Measurements from ENCODE around the gene MNT. TPM values are rescaled to one million over a fixed set of nuclear protein-coding genes. Genes with fewer than 3 reads are reported as not detected.

The MNT gene
- polyA plus RNA-seq, 2 of the 4 experiments (the other 2 are of a cell fraction), result 4.5 to 25.9 TPM

DNA sequence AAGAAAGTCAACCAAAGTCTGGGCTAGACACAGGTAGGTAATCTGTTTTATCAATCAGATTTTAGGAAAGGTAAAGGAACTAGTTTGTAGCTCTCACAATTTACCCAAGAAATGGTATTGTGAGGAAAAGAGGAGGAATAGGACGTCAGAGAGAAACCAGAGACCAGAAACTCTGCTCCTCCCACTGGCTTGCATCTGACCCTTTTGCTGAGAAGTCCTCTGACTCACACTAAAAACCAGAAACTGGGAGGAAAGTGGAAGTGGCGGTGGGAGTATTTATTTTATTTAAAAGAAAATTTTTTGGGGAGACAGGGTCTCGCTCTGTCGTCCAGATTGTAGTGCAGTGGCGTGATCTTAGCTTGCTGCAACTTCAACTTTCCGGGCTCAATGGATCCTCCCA lies 38.0 kb upstream of the MNT start (continued):
- TF ChIP-seq, protein P1, sequence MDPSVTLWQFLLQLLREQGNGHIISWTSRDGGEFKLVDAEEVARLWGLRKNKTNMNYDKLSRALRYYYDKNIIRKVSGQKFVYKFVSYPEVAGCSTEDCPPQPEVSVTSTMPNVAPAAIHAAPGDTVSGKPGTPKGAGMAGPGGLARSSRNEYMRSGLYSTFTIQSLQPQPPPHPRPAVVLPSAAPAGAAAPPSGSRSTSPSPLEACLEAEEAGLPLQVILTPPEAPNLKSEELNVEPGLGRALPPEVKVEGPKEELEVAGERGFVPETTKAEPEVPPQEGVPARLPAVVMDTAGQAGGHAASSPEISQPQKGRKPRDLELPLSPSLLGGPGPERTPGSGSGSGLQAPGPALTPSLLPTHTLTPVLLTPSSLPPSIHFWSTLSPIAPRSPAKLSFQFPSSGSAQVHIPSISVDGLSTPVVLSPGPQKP (IDR thresholded peaks at IDR 0.05; ENCODE audit: low read depth, low read length), result no peak
- TF ChIP-seq EHF (CRISPR knock-in tag; IDR thresholded peaks at IDR 0.05), result no peak

DNA sequence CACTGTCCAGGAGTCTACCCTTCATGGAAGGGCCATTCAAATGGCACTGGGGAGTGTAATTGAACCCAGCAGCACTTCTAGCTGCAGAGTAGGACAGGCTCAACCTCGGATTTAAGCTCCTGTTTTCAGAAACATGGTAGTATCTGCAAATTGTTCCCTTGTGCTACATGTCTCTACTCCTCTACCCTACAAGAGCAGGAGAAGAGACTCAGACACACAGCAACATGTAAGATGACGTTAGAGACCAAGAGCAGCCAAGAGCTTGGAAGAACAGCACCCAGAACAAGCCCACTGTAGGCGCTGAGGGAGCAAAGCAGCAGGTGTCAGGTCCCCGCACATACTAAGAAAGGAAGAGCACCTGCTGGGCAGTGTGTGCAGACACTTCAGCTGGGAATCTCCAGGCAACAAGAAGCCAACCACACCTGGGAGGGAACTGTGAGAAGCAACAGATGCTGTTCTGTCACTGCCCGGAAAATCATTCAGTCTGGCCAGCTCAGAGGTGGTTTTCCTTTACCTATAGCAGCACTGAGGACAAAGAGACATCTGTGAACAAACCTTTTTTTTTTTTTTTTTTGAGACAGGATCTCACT lies 35.6 kb upstream of the MNT start:
- no peak for ATAC-seq
- WGBS (ENCODE audit: missing lambda C conversion rate), result 88% methylated on average over 5 of the region's 5 CpGs
- no peak for FAIRE-seq
- Histone ChIP-seq H3K4me2 (no peak overlapping the region), H3K9me3 (no peaks in the 10 kb centered on the region), H3K4me1 (peaks cover 3% of the 10 kb centered on the region; the same call in 2 of the 3 replicates), H3K27ac (no peak overlapping the region), H3K4me3 (no peak overlapping the region)
- no peak for DNase-seq (ENCODE audit: low read depth in 1 of 2, low spot score in 1 of 2)
- CTCF ChIA-PET, result interaction anchor here (0.5 to 9.6 kb wide), 7 partner anchors 14 to 112 kb away, joined by 3 to 98 read pairs (median 3); no protein-coding TSS in a partner anchor
- no peak for TF ChIP-seq GATA3 (IDR thresholded peaks at IDR 0.05; ENCODE audit: borderline replicate concordance)
- no peak for TF ChIP-seq CBX2 (IDR thresholded peaks at IDR 0.05; ENCODE audit: borderline replicate concordance, low read depth)
- POLR2A ChIA-PET, result no interaction called here

DNA sequence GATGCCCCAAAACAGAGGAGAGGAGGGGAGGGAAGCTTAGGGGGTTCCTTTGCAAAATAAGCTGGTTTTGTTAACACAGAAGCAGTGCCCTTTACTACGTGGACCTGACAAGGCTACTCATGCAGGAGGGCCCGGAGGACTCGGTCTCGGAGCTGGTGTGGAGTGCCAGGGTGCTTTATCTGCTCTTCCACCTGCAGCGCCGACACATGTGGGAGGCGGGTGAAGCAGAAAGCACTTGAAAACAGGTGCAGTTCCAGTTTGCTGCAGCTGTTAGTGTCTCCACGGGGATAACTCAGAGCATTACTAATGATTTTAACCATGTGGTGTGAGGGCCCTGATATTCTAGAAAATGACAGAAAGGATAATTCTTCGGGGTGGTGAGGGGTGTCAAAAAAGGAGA lies 35.0 kb upstream of the MNT start:
- FAIRE-seq, result no peak
- 91% methylated on average over 9 of the region's 9 CpGs for WGBS (ENCODE audit: missing lambda C conversion rate)
- H3K9me3 ChIP-seq, result no peaks in the 10 kb centered on the region
- DNase-seq (ENCODE audit: low read depth in 1 of 2, low spot score in 1 of 2), result no peak
- no peak overlapping the region for H3K4me2 ChIP-seq
- H3K4me3 ChIP-seq, result no peak overlapping the region
- no peaks in the 10 kb centered on the region for H3K4me1 ChIP-seq
- TF ChIP-seq FOSB (CRISPR knock-in tag; IDR thresholded peaks at IDR 0.05) (no peak), EHMT2 (IDR thresholded peaks at IDR 0.05; ENCODE audit: low read depth) (no peak), CBX8 (IDR thresholded peaks at IDR 0.05) (no peak), HEYL (CRISPR knock-in tag; IDR thresholded peaks at IDR 0.05) (no peak), ZFP36 (IDR thresholded peaks at IDR 0.05; ENCODE audit: borderline replicate concordance, partially characterized antibody) (no peak), RNF2 (IDR thresholded peaks at IDR 0.05; ENCODE audit: borderline replicate concordance, low read depth) (no peak), EHF (CRISPR knock-in tag; IDR thresholded peaks at IDR 0.05) (no peak), POLR2AphosphoS2 (conservative IDR thresholded peaks at IDR 0.05; ENCODE audit: low read length) (no peak), NPAS2 (CRISPR knock-in tag; IDR thresholded peaks at IDR 0.05; ENCODE audit: borderline replicate concordance) (no peak), ZSCAN20 (CRISPR knock-in tag; IDR thresholded peaks at IDR 0.05) (no peak), KDM1A (IDR thresholded peaks at IDR 0.05; ENCODE audit: low read depth) (no peak), HOXA7 (CRISPR knock-in tag; IDR thresholded peaks at IDR 0.05) (no peak)
- TF ChIP-seq, protein P2, sequence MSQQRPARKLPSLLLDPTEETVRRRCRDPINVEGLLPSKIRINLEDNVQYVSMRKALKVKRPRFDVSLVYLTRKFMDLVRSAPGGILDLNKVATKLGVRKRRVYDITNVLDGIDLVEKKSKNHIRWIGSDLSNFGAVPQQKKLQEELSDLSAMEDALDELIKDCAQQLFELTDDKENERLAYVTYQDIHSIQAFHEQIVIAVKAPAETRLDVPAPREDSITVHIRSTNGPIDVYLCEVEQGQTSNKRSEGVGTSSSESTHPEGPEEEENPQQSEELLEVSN (IDR thresholded peaks at IDR 0.05; ENCODE audit: borderline replicate concordance, low read depth), result no peak
- TF ChIP-seq, protein P3, sequence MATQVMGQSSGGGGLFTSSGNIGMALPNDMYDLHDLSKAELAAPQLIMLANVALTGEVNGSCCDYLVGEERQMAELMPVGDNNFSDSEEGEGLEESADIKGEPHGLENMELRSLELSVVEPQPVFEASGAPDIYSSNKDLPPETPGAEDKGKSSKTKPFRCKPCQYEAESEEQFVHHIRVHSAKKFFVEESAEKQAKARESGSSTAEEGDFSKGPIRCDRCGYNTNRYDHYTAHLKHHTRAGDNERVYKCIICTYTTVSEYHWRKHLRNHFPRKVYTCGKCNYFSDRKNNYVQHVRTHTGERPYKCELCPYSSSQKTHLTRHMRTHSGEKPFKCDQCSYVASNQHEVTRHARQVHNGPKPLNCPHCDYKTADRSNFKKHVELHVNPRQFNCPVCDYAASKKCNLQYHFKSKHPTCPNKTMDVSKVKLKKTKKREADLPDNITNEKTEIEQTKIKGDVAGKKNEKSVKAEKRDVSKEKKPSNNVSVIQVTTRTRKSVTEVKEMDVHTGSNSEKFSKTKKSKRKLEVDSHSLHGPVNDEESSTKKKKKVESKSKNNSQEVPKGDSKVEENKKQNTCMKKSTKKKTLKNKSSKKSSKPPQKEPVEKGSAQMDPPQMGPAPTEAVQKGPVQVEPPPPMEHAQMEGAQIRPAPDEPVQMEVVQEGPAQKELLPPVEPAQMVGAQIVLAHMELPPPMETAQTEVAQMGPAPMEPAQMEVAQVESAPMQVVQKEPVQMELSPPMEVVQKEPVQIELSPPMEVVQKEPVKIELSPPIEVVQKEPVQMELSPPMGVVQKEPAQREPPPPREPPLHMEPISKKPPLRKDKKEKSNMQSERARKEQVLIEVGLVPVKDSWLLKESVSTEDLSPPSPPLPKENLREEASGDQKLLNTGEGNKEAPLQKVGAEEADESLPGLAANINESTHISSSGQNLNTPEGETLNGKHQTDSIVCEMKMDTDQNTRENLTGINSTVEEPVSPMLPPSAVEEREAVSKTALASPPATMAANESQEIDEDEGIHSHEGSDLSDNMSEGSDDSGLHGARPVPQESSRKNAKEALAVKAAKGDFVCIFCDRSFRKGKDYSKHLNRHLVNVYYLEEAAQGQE (IDR thresholded peaks at IDR 0.05), result no peak
- TF ChIP-seq, protein P4, sequence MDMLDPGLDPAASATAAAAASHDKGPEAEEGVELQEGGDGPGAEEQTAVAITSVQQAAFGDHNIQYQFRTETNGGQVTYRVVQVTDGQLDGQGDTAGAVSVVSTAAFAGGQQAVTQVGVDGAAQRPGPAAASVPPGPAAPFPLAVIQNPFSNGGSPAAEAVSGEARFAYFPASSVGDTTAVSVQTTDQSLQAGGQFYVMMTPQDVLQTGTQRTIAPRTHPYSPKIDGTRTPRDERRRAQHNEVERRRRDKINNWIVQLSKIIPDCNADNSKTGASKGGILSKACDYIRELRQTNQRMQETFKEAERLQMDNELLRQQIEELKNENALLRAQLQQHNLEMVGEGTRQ (IDR thresholded peaks at IDR 0.05), result no peak
- ChIA-PET POLR2A (no interaction called here), CTCF (interaction anchor here (0.9 to 9.6 kb wide), 4 partner anchors 14 to 53 kb away, joined by 3 to 98 read pairs (median 3); no protein-coding TSS in a partner anchor)
- H3K27ac ChIP-seq, result no peak overlapping the region
- ATAC-seq, result no peak
